ENCODE results near the gene NKTR. TPM values are rescaled to one million over a fixed set of nuclear protein-coding genes. Genes with fewer than 3 reads are reported as not detected.

Gene NKTR
- total RNA-seq, 1 donor from 2014 or later, result 73.7 TPM

DNA sequence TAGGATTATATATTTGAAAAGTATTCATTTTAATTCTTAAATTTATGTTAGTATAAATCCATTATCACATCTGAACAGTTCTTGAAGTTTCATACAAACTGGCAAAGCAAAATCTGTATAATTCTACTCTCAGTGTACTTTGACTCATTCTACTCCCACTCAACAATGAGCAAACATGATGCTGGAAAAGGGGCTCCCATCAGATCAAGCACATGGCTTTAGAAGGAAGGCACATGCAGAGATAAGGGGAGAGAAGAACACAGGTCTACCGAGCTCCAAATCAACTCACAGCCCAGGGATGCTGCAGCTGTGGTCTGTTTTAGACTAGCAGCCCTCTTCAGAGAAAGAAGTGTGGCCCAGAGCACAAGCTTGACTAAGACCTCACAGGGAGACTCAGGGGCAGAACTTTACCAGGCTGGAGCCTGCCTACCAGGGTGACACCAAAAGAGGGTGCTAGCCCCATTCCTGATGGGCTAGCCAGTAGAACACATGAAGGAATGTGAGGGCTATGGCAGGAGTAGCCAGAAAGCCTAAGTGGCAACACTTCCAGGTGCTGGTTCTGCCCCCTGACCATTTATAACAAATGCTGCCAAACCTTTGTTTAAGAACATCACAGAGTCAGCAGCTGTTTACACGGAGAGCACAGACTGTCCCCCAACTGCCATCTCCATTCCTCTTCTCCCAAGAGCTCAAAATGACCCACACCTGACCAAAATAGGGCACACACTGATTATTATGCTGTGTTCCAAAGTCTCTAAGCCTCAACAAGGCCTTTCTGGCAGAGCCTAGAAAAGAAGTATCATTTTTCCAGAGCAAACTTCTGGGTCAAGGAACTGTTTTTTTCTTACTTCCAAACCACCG, 38.2 kb upstream of the NKTR start:
- no peak for TF ChIP-seq CTCF (IDR thresholded peaks at IDR 0.05)
- H3K4me1 Mint-ChIP-seq (ENCODE audit: unreplicated experiment), result no peaks in the 10 kb centered on the region

GRCh38 chr3:42569593-42570142, 30.8 kb upstream of the NKTR start:
- DNase-seq (ENCODE audit: extremely low spot score, unreplicated experiment), result peak; percentile 23
- Mint-ChIP-seq H3K9me3 (ENCODE audit: unreplicated experiment) (no peaks in the 10 kb centered on the region), H3K4me3 (ENCODE audit: unreplicated experiment) (no peak overlapping the region), H3K36me3 (ENCODE audit: unreplicated experiment) (peaks cover 39% of the 10 kb centered on the region), H3K27ac (ENCODE audit: unreplicated experiment) (no peak overlapping the region), H3K27me3 (ENCODE audit: unreplicated experiment) (no peaks in the 10 kb centered on the region), H3K4me1 (ENCODE audit: unreplicated experiment) (peaks cover 3% of the 10 kb centered on the region)
- no peak for TF ChIP-seq CTCF (IDR thresholded peaks at IDR 0.05)

More for the DNA sequence above, 38.2 kb upstream of the NKTR start:
- Mint-ChIP-seq H3K27ac (ENCODE audit: unreplicated experiment) (no peak overlapping the region), H3K36me3 (ENCODE audit: unreplicated experiment) (peaks cover 28% of the 10 kb centered on the region), H3K9me3 (ENCODE audit: unreplicated experiment) (no peaks in the 10 kb centered on the region), H3K27me3 (ENCODE audit: unreplicated experiment) (no peaks in the 10 kb centered on the region), H3K4me3 (ENCODE audit: unreplicated experiment) (no peak overlapping the region)
- no peak for DNase-seq (ENCODE audit: extremely low spot score, unreplicated experiment)

GRCh38 chr3:42572278-42572677, 28.2 kb upstream of the NKTR start:
- no peaks in the 10 kb centered on the region for H3K27me3 Mint-ChIP-seq (ENCODE audit: unreplicated experiment)
- peaks cover 8% of the 10 kb centered on the region for H3K9me3 Mint-ChIP-seq (ENCODE audit: unreplicated experiment)
- H3K4me3 Mint-ChIP-seq (ENCODE audit: unreplicated experiment), result no peak overlapping the region
- peaks cover 43% of the 10 kb centered on the region for H3K36me3 Mint-ChIP-seq (ENCODE audit: unreplicated experiment)
- H3K27ac Mint-ChIP-seq (ENCODE audit: unreplicated experiment), result no peak overlapping the region
- peaks cover 7% of the 10 kb centered on the region for H3K4me1 Mint-ChIP-seq (ENCODE audit: unreplicated experiment)
- peak; percentile 43 for TF ChIP-seq CTCF (IDR thresholded peaks at IDR 0.05)
- no peak for DNase-seq (ENCODE audit: extremely low spot score, unreplicated experiment)

GRCh38 chr3:42575137-42575741, 25.2 kb upstream of the NKTR start:
- no peak overlapping the region for H3K27ac Mint-ChIP-seq (ENCODE audit: unreplicated experiment)

More at GRCh38 chr3:42575137-42575741, 25.2 kb upstream of the NKTR start:
- Mint-ChIP-seq H3K4me1 (ENCODE audit: unreplicated experiment) (peaks cover 14% of the 10 kb centered on the region), H3K36me3 (ENCODE audit: unreplicated experiment) (peaks cover 38% of the 10 kb centered on the region), H3K4me3 (ENCODE audit: unreplicated experiment) (no peak overlapping the region), H3K27me3 (ENCODE audit: unreplicated experiment) (no peaks in the 10 kb centered on the region), H3K9me3 (ENCODE audit: unreplicated experiment) (peaks cover 11% of the 10 kb centered on the region)
- no peak for DNase-seq (ENCODE audit: extremely low spot score, unreplicated experiment)
- no peak for TF ChIP-seq CTCF (IDR thresholded peaks at IDR 0.05)
